D341Med (cell line): ENCODE results near the gene GNAI3.
A peak's percentile ranks its signal among the peaks of the same experiment; 100 is the strongest.

Experiments
- DNase-seq: peaks from one replicate; pipeline ENCODE4 v3.0.0; 2012; ENCODE audit warnings: low spot score

The GNAI3 gene

GRCh38 chr1:109598655-109599054 lies 50.2 kb downstream of the GNAI3 start:
- DNase-seq, result peak; percentile 47

- DNase-seq, result no peak
Observed at GRCh38 chr1:109603229-109603628, 54.8 kb downstream of the GNAI3 start.

- no peak for DNase-seq
Observed at GRCh38 chr1:109605381-109605780, 57.0 kb downstream of the GNAI3 start.

- no peak for DNase-seq
Observed at GRCh38 chr1:109609881-109610280, 61.5 kb downstream of the GNAI3 start.

GRCh38 chr1:109610609-109611307 lies 62.3 kb downstream of the GNAI3 start:
- DNase-seq, result no peak

GRCh38 chr1:109611308-109611990 lies 63.0 kb downstream of the GNAI3 start:
- DNase-seq, result no peak

GRCh38 chr1:109613361-109614147 lies 65.1 kb downstream of the GNAI3 start:
- no peak for DNase-seq

- no peak for DNase-seq
Observed at GRCh38 chr1:109615879-109616278, 67.5 kb downstream of the GNAI3 start.

- no peak for DNase-seq
Observed at GRCh38 chr1:109616391-109616790, 68.0 kb downstream of the GNAI3 start.

- no peak for DNase-seq
Observed at GRCh38 chr1:109617291-109617801, 68.9 kb downstream of the GNAI3 start.

GRCh38 chr1:109618661-109619575 lies 70.5 kb downstream of the GNAI3 start:
- DNase-seq, result peak; percentile 36

- DNase-seq, result peak; percentile 31
Observed at GRCh38 chr1:109619576-109620400, 71.4 kb downstream of the GNAI3 start, which contains the start of the genes AMPD2 and GNAT2. AMPD2 (plus strand) TSS chr1:109619837; CDS start chr1:109621176, 1,339 bp downstream. GNAT2 (minus strand) TSS chr1:109619616; CDS start chr1:109612870, 6,746 bp downstream.

- DNase-seq, result peak; percentile 29
Observed at GRCh38 chr1:109620401-109620791, 72.0 kb downstream of the GNAI3 start.

- peak; percentile 65 for DNase-seq
Observed at GRCh38 chr1:109620841-109621286, 72.4 kb downstream of the GNAI3 start.

GRCh38 chr1:109621379-109622136 lies 73.1 kb downstream of the GNAI3 start:
- DNase-seq, result no peak

- no peak for DNase-seq
Observed at GRCh38 chr1:109622137-109622892, 73.9 kb downstream of the GNAI3 start.

- DNase-seq, result no peak
Observed at GRCh38 chr1:109622895-109623294, 74.5 kb downstream of the GNAI3 start.

- DNase-seq, result peak; percentile 39
Observed at GRCh38 chr1:109623601-109624161, 75.3 kb downstream of the GNAI3 start.
